Measurements from ENCODE around the gene KRTAP4-9.
"Not testable (repeated sequence)": the region's sequence is repeated elsewhere in the genome, so short reads cannot be mapped to it uniquely, and the experiment has no call there.

Gene KRTAP4-9

DNA sequence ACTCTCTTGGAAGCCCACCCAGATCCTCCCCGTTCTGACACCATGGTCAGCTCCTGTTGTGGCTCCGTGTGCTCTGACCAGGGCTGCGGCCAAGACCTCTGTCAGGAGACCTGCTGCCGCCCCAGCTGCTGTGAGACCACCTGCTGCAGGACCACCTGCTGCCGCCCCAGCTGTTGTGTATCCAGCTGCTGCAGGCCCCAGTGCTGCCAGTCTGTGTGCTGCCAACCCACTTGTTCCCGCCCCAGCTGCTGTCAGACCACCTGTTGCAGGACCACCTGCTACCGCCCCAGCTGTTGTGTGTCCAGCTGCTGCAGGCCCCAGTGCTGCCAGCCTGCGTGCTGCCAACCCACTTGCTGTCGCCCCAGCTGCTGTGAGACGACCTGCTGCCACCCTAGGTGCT is at the start of gene KRTAP4-9:
KRTAP4-9 (plus strand) TSS at position 43 of the 400 bp plus-strand sequence; CDS start at position 43, 0 bp downstream.
- not testable (repeated sequence) for DNase-seq (ENCODE audit: low read depth in 4 of 4, low spot score in 1 of 4)

DNA sequence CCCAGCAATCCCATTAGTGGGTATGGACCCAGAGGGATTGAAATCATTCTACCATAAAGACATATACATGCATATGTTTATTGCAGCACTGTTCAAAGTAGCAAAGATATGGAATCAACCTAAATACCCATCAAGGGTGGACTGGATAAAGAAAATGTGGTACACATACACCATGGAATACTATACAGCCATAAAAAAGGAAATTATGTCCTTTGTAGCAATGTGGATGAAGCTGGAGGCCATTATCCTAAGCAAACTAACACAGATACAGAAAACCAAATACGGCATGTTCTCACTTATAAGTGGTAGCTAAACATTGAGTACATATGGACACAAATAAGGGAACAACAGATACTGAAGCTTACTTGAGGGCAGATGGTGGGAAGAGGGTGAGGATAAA is 47.6 kb upstream of the KRTAP4-9 start:
- DNase-seq (ENCODE audit: low read depth in 4 of 4, low spot score in 1 of 4), result no peak

DNA sequence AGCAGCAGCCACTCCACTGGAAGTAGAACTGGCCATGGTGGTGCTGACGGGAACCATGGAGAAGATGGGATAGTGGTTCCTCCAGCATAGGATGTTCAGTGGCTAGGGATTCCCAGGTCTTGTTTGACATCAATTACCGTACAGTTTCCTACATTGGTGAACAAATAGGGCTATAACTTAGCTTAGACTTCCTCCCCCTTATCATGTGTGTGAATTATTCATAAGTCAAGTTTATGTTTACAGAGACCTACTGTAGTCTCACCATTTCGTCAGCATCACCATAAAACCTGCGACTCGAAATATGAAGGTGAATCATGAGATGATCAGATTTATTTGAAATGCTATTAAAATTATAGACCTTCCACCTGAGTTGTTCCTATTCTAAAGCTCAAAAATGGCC is 46.4 kb upstream of the KRTAP4-9 start:
- no peak for DNase-seq (ENCODE audit: low read depth in 4 of 4, low spot score in 1 of 4)

DNA sequence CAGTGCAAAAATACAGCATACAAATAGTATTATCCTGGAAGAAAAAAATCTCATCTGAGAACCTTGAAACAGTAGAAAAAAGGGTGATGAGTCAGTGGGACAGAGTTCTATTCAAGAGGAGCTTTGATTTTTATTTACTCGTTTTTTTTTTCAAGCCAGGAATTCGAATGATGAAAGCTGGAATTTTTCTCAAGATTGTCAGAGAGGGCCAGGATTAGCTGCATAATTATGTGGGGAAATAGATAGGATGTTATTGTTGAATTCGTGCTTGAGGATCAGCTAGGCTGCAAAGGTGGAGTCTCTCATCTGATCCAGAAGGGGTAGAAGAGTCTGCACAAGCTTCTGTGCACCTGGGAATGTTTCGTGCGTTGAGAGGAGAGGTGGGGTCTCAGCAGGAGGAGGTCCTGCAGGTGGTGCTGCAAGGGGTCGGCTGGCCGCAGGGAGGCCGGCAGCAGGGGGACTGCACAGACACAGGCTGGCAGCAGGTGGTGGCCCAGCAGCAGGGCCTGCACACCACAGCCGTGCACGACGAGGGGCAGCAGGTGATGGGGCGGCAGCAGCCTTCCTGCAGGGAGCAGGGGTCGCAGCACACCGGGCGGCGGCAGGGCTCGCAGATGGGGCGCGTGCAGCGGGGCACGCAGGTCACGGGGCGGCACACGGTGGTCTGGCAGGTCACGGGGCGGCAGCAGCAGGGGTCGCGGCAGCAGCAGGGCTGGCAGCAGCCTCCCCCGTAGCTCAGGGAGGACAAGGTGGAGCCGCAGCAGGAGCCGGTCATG is 45.7 kb upstream of the KRTAP4-9 start:
- not testable (repeated sequence) for DNase-seq (ENCODE audit: low read depth in 4 of 4, low spot score in 1 of 4)

DNA sequence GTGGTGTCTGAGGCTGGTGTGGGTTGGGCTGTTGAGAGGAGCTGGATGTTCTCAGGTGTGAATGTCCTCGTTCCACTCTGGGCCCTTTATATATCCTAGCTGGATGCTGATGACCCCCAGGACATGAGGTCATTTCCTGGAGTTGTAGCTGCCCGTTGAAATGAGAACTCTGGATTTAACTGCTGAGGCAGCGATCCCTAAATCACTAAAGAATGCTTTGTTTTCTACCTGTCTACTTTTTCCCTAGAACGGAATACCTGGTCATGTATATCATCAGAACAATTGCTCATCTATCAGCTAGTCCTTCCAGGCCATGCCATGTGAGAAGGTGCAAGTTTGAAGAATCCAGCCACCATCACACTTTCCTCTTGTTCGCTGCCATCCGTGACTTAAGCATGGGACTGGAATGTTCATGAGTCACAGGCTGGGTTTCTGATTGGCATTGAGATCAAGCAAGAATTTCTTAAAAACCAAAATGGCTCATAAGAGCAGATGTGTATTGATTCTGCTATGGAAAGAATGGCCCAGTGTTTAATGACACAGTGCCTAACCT is 45.1 kb upstream of the KRTAP4-9 start, which contains the start of gene KRTAP2-3:
KRTAP2-3 (minus strand) TSS at position 63 of the 553 bp plus-strand sequence. CDS start 64 bp downstream, outside the sequence.
- DNase-seq (ENCODE audit: low read depth in 4 of 4, low spot score in 1 of 4), result no peak

DNA sequence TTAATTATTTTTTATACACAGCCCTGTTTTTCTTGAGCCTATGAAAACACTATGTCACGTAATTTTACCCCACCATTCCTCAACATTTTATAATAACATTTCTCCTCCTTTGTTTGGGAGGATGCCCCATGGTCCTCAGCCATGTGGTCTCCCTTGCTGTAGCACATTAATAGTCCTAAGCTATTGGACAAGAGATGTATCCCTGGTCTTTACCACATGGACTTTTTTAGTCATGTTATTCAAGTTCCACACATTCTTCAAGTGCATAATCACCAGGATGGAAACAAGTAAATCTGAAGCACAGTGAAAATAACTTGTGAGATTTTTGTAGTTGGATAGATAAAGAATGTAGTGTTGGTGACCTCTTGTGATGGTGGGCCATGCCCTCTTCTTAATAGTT is 43.2 kb upstream of the KRTAP4-9 start:
- no peak for DNase-seq (ENCODE audit: low read depth in 4 of 4, low spot score in 1 of 4)

DNA sequence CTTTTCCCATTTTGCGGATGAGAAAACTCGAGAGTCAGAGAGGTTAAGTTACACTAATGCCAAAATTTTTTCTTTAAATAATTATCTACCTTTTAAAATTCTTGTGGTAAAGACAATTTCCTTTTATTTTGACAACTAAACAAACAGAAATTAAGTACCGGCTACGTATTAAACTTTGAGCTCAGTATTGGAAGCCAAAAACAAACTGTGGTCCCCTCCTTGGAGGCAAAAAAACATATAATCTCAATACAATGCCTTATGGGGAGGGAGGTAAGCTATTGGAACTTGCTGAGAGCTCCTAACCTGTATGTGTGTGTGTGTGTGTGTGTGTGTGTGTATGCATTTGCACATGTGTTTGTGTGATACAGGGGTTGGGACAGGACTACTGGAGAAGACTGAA is 41.7 kb upstream of the KRTAP4-9 start:
- DNase-seq (ENCODE audit: low read depth in 4 of 4, low spot score in 1 of 4), result no peak

DNA sequence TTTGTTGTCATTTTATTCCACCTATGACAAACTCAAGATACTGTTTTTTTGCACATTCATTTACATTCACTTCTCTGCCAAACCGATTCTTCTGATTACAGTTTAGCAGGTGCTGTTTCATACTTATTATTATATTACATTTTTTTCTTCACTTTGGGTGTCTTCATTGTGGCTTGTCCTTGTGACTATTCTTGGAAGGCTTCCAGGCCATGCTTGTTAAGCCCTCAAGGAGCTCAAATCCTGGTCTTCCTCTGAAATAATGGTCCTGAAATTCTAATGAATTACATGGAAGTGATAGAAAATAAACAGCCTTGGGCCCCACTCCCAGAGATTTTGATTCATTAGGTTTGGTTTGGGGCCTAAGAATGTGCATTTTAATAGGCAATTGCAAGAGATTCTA is 40.9 kb upstream of the KRTAP4-9 start:
- no peak for DNase-seq (ENCODE audit: low read depth in 4 of 4, low spot score in 1 of 4)

DNA sequence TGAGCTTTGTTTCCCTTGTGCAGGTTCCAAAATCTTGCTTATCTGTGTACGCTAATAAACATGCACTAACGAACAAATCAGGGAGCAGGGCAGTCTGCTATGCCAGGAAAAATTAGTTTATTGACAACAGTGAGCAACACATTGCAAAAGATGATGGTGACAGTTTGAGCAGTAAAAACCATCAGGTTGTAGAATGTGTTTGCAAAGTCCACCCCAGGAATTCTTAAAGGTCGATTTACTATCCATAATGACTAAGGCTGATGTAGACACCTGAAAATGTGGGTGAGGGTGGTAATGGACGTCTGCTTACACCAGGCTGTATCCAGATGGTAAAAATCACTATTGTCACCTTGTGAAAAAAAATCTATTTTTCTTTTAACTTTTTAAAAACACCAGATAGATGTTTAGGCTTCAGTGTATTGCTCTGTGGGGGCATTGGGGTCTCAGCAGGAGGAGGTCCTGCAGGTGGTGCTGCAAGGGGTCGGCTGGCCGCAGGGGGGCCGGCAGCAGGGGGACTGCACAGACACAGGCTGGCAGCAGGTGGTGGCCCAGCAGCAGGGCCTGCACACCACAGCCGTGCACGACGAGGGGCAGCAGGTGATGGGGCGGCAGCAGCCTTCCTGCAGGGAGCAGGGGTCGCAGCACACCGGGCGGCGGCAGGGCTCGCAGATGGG is 40.0 kb upstream of the KRTAP4-9 start:
- not testable (repeated sequence) for DNase-seq (ENCODE audit: low read depth in 4 of 4, low spot score in 1 of 4)

DNA sequence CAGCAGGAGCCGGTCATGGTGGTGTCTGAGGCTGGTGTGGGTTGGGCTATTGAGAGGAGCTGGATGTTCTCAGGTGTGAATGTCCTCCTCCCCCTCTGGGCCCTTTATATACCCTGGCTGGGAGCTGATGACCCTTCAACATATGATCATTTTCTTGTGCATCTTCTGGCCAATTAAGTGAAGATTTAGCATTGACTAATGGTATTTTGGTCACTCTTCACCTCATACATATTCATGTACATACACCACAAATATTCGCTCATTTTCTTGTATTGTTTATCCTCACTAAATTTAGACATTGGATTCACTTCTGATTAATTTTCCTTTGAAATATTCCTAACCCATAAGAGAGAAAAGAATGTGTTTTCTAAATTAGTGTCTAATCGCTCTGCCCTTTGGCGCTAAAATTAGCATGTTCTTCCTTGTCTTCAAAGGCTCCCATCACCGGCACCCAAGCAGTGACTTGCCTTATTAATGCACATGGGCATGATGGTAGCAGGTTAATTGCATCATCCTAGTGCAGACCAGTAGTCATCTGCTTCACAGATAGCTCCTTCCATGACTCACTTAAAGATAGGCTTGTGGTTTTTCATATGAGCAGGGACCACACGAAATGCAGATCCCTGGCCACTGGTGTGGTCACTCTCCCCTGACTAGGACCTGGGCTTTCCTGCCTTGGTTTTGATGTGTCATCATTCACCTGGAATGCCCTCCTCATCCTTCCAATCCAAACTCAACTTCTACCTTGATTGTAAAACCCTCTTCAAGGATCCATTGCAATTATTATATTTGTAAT is 39.2 kb upstream of the KRTAP4-9 start, which contains the start of gene KRTAP2-4:
KRTAP2-4 (minus strand) TSS at position 51 of the 796 bp plus-strand sequence; CDS start at position 17, 34 bp downstream.
- DNase-seq (ENCODE audit: low read depth in 4 of 4, low spot score in 1 of 4), result no peak

DNA sequence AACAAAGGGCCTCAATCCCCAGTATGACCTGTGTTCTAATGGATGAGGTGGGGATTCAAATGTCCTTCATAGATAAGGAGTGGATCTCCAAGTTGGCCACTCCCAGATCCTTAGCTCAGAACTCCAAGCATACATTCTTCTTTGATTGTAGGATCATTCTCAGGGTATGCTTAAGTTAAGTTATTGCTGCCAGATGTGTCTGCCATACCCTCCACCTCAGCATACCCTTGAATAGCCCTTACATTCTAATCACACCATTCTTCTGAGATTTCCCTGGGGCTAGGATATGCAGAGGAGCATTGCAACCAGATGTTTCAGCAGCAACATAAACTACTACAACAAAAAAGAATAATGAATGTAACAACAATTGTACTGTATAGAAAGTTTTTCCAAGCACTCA is 37.9 kb upstream of the KRTAP4-9 start:
- no peak for DNase-seq (ENCODE audit: low read depth in 4 of 4, low spot score in 1 of 4)

DNA sequence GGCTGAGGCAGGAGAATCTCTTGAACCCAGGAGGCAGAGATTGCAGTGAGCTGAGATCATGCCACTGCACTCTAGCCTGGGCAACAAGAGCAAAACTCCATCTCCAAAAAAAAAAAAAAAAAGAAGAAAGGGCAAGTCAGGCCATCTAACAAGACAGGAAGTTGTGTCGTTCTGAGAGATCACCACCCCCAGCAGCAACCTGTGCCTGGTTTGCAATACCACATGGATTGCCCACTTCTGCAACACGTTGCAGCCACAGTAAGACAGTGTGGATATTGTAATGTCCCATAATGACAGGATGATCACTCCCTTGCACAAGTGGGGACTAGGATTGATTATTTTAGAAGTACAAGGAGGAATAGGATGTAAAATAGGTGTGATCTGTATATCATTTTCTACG is 36.2 kb upstream of the KRTAP4-9 start:
- no peak for DNase-seq (ENCODE audit: low read depth in 4 of 4, low spot score in 1 of 4)

DNA sequence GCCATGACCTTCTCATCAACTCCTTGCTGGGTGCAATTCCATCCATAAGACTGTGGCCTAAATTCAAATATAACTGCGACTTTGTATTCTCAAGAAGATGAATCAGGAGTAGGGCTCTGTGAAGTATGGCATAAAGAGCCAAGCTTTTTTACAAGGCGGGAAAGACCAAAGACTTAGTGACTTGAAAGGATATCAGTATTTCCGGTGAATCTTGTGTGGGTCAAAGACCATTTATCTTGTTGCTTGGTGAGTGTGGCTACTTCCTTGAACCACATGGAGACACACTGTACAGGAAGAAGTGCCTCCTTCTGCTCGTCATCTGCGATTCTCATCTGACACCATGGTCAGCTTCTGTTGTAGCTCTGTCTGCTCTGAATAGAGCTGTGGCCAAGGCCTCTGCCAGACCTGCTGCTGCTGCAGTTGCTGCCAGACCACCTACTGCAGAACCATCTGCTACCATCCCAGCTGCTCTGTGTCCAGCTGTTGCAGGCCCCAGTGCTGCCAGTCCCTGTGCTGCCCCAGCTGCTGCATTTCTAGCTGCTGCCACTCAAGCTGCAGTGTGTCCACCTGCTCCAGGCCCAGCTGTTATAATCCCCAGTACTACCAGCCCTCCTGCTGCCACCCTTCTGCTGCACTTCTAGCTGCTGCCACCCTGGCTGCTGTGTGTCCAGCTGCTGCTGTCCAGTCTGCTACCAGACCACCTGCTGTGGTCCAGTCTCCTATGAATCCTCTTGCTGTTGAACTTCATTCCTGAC is 33.4 kb upstream of the KRTAP4-9 start:
- no peak for DNase-seq (ENCODE audit: low read depth in 4 of 4, low spot score in 1 of 4)

DNA sequence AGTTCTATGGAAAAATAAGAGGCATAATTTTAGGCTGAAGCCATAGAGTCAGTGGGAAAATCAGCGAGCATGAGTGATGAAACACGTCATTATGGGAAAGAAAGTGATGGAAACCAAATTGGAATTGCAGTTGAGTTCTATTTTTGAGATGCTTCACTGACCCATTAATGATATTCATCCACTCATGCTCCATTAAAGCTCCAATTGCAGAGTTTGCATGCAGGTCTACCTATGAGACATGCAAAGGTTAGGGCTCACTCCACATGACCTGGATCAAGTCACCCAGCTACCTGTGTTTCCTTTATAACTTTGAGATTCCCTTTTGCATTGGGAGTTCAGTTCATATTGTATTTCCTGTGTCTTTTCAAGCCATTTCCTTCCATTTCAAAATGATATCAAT is 31.5 kb upstream of the KRTAP4-9 start:
- DNase-seq (ENCODE audit: low read depth in 4 of 4, low spot score in 1 of 4), result no peak

DNA sequence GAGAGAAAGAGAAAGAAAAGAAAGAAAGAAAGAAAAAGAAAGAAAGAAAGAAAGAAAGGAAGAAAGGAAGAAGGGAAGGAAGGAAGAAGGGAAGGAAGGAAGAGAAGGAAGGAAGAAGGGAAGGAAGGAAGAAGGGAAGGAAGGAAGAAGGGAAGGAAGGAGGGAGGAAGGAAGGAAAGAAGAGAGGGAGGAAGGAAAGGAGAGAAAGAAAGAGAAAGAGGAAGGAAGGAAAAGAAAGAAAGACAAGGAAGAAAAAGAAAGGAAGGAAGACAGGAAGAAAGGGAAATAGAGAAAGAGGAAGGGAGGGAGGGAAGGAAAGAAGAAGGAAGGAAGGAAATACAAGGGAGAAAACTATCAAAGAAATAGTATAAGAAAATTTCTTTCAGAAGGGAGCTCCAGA is 28.4 kb upstream of the KRTAP4-9 start:
- no peak for DNase-seq (ENCODE audit: low read depth in 4 of 4, low spot score in 1 of 4)

DNA sequence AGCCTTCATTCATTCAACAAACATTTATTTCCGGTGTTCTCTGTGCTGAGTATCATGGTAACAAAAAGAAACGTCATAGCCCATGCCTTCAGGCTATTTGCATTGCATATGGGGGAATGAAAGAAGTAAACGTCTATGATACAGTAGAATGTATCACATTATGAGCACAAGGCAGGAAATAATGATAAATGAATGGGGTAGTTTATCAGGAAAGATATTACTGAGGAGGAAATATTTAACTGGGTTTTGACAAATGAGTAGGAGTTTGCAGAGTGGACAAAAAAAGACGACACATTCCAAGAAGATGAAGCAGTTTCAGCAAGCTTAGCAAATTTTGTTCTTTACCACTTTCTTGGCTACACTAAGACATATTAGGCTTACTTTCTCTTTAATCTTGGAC is 22.6 kb upstream of the KRTAP4-9 start:
- DNase-seq (ENCODE audit: low read depth in 4 of 4, low spot score in 1 of 4), result no peak

DNA sequence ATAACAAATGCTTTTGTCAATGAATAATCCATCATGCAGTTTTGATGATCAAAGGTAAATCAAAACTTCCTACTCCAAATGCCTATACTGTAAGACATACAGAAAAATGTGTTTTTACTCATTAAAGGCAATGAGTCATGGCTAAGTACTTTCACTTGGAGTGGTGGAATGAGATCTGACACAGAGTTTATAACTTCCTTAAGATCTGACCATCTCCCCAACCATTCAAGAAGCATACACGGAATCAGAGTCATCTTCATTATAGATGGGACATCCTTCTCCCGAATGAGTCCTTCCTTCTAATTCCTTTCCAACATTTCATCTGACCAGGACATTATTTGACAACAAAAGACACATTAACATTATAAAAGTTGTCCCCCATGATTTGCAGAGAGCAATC is 21.8 kb upstream of the KRTAP4-9 start:
- not testable (repeated sequence) for DNase-seq (ENCODE audit: low read depth in 4 of 4, low spot score in 1 of 4)

DNA sequence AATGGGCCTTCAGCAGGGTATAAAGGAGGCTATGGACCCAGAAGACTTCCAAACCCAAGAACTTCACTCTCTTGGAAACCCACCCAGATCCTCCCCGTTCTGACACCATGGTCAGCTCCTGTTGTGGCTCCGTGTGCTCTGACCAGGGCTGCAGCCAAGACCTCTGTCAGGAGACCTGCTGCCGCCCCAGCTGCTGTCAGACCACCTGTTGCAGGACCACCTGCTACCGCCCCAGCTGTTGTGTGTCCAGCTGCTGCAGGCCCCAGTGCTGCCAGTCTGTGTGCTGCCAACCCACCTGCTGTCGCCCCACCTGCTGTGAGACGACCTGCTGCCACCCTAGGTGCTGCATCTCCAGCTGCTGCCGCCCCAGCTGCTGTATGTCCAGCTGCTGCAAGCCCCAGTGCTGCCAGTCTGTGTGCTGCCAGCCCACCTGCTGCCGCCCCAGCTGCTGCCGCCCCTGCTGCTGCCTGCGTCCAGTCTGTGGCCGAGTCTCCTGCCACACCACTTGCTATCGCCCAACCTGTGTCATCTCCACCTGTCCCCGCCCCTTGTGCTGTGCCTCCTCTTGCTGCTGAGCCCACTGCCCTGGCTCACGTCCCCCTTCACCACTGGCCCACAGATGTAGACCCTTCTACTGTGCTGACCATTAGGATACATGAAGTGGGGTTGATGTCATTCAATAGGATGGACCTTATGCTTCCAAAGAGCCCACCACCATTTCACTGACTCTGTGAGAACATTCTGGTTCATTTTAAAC is 20.9 kb upstream of the KRTAP4-9 start, which contains the start of gene KRTAP4-7:
KRTAP4-7 (plus strand) TSS at position 51 of the 757 bp plus-strand sequence; CDS start at position 108, 57 bp downstream.
- not testable (repeated sequence) for DNase-seq (ENCODE audit: low read depth in 4 of 4, low spot score in 1 of 4)

DNA sequence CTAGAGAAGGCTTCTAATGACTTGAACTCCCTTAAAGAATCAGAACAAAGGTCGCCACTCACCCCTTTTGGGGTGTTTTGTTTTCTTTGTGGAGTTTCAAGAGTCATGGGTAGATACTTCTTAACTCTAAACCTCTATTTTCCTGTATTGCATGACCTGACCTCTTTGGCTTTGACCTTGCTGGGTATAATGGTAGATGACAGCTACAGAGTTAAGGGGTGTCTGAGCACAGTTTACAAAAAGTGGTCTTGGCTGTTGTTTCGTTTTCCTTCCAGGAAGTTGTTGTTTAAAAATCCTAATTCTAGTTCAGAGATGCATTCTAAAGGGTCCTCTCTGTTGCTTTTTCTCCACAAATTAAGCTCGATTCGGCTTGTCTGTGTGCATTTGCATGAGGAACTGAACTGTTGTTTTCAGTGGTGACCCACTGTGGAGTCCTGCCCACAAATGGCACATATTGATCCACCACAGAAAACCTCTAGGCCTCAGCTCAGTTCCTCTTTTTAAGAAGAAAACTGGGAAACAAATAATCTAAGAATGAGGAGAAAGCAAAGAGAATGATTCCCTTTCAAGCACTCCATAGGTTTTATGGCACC is 16.3 kb upstream of the KRTAP4-9 start:
- not testable (repeated sequence) for DNase-seq (ENCODE audit: low read depth in 4 of 4, low spot score in 1 of 4)
